Activated naive CD8-positive, alpha-beta T cell treated with anti-CD3 and anti-CD28 coated beads, Interleukin-2, amount 10 ng/mL, durations not matched to agents 7 days and 5 days (primary cell): Measurements from ENCODE around the gene SKOR1. TPM values are rescaled to one million over a fixed set of nuclear protein-coding genes. Genes with fewer than 3 reads are reported as not detected.

ENCODE experiments used
- ATAC-seq: fragments of 150-1000 bp; cut with Tn5 transposase; one replicate; pipeline ENCODE4 v1.10.0; 2021; ENCODE audit warnings: low read depth, moderate library complexity
- POLR2A ChIA-PET: fragments of 350-600 bp; sonication (Branson Sonifier 250); formaldehyde crosslinking; loops from one replicate; lab custom pipeline; 2021; ENCODE audit warnings: antibody characterized with exemption; lab: Charles Lee
- DNase-seq: peaks from one replicate; pipeline ENCODE4 v3.0.0; 2021
- H3K27ac Mint-ChIP-seq: one replicate; pipeline ENCODE4 v1.8.0; 2022; ENCODE audit warnings: mild to moderate bottlenecking, mixed read lengths
- H3K27me3 Mint-ChIP-seq: one replicate; pipeline ENCODE4 v1.8.0; 2022; ENCODE audit warnings: mild to moderate bottlenecking, moderate library complexity, mixed read lengths
- H3K36me3 Mint-ChIP-seq: one replicate; pipeline ENCODE4 v1.8.0; 2021; ENCODE audit warnings: mild to moderate bottlenecking, mixed read lengths
- H3K4me1 Mint-ChIP-seq: one replicate; pipeline ENCODE4 v1.8.0; 2021; ENCODE audit warnings: mixed read lengths
- H3K4me3 Mint-ChIP-seq: one replicate; pipeline ENCODE4 v1.8.0; 2022; ENCODE audit warnings: mild to moderate bottlenecking, moderate library complexity, mixed read lengths
- H3K9me3 Mint-ChIP-seq: one replicate; pipeline ENCODE4 v1.8.0; 2021; ENCODE audit warnings: mixed read lengths
- total RNA-seq, 2 experiments: library from RNA; stranded (reverse); gene quantifications; one replicate each; pipeline ENCODE4 v1.2.3, GENCODE V29; 2021

SKOR1 gene
- total RNA-seq, 2 experiments from 2014 or later: 0.71 to 0.89 TPM

GRCh38 chr15:67818464-67818863 is 6.8 kb upstream of the SKOR1 start:
- Mint-ChIP-seq H3K9me3 (no peaks in the 10 kb centered on the region), H3K27me3 (peaks cover 59% of the 10 kb centered on the region), H3K36me3 (no peaks in the 10 kb centered on the region), H3K4me3 (no peak overlapping the region), H3K27ac (no peak overlapping the region), H3K4me1 (peaks cover 9% of the 10 kb centered on the region)
- POLR2A ChIA-PET: interaction anchor here (0.6 kb wide), 1 partner anchor 45 kb away, joined by 4 read pairs; no protein-coding TSS in a partner anchor
- no peak for ATAC-seq
- DNase-seq: no peak

- Mint-ChIP-seq H3K36me3 (no peaks in the 10 kb centered on the region), H3K27ac (no peak overlapping the region), H3K9me3 (no peaks in the 10 kb centered on the region), H3K27me3 (peaks cover 70% of the 10 kb centered on the region), H3K4me1 (peaks cover 16% of the 10 kb centered on the region), H3K4me3 (no peak overlapping the region)
- POLR2A ChIA-PET: no interaction called here
- ATAC-seq (no peak), DNase-seq (no peak)
Measured at GRCh38 chr15:67819636-67820035, 5.7 kb upstream of the SKOR1 start.

- POLR2A ChIA-PET: no interaction called here
- ATAC-seq: no peak
- Mint-ChIP-seq H3K27me3 (peaks cover 76% of the 10 kb centered on the region), H3K4me1 (peaks cover 16% of the 10 kb centered on the region), H3K4me3 (no peak overlapping the region), H3K9me3 (no peaks in the 10 kb centered on the region), H3K27ac (peak overlapping the region; percentile 42), H3K36me3 (no peaks in the 10 kb centered on the region)
- no peak for DNase-seq
Measured at GRCh38 chr15:67820122-67820991, 5.0 kb upstream of the SKOR1 start.

- peak overlapping the region; percentile 66 for H3K27ac Mint-ChIP-seq
- H3K36me3 Mint-ChIP-seq: peaks cover 1% of the 10 kb centered on the region
- peaks cover 20% of the 10 kb centered on the region for H3K4me1 Mint-ChIP-seq
- H3K4me3 Mint-ChIP-seq: no peak overlapping the region
- DNase-seq (peak; percentile 76), ATAC-seq (peak; percentile 47)
- POLR2A ChIA-PET: no interaction called here
- no peaks in the 10 kb centered on the region for H3K9me3 Mint-ChIP-seq
- peaks cover 81% of the 10 kb centered on the region for H3K27me3 Mint-ChIP-seq
Measured at GRCh38 chr15:67820992-67821783, 4.1 kb upstream of the SKOR1 start.

- H3K27ac Mint-ChIP-seq: peak overlapping the region; percentile 66
- POLR2A ChIA-PET: no interaction called here
- no peak overlapping the region for H3K4me3 Mint-ChIP-seq
- DNase-seq (no peak), ATAC-seq (no peak)
- peaks cover 23% of the 10 kb centered on the region for H3K4me1 Mint-ChIP-seq
- H3K27me3 Mint-ChIP-seq: peaks cover 79% of the 10 kb centered on the region
- H3K9me3 Mint-ChIP-seq: no peaks in the 10 kb centered on the region
- H3K36me3 Mint-ChIP-seq: peaks cover 1% of the 10 kb centered on the region
Measured at GRCh38 chr15:67821784-67822440, 3.4 kb upstream of the SKOR1 start.

- peaks cover 23% of the 10 kb centered on the region for H3K4me1 Mint-ChIP-seq
- DNase-seq: no peak
- H3K4me3 Mint-ChIP-seq: peak overlapping the region; percentile 35
- H3K36me3 Mint-ChIP-seq: peaks cover 1% of the 10 kb centered on the region
- POLR2A ChIA-PET: no interaction called here
- H3K27me3 Mint-ChIP-seq: peaks cover 79% of the 10 kb centered on the region
- no peak overlapping the region for H3K27ac Mint-ChIP-seq
- ATAC-seq: no peak
- no peaks in the 10 kb centered on the region for H3K9me3 Mint-ChIP-seq
Measured at GRCh38 chr15:67822537-67823313, 2.6 kb upstream of the SKOR1 start.

GRCh38 chr15:67823314-67824196 is 1.8 kb upstream of the SKOR1 start:
- Mint-ChIP-seq H3K27ac (peak overlapping the region; percentile 65), H3K4me1 (peaks cover 23% of the 10 kb centered on the region), H3K27me3 (peaks cover 77% of the 10 kb centered on the region), H3K9me3 (no peaks in the 10 kb centered on the region), H3K36me3 (peaks cover 1% of the 10 kb centered on the region), H3K4me3 (peak overlapping the region; percentile 75)
- POLR2A ChIA-PET: interaction anchor here (1.1 kb wide), 1 partner anchor 17 kb away, joined by 3 read pairs; no protein-coding TSS in a partner anchor
- DNase-seq (peak; percentile 47), ATAC-seq (no peak)

- Mint-ChIP-seq H3K27ac (peak overlapping the region; percentile 65), H3K4me3 (peak overlapping the region; percentile 75), H3K27me3 (peaks cover 79% of the 10 kb centered on the region), H3K36me3 (peaks cover 1% of the 10 kb centered on the region), H3K9me3 (no peaks in the 10 kb centered on the region), H3K4me1 (peaks cover 28% of the 10 kb centered on the region)
- peak; percentile 39 for DNase-seq
- no peak for ATAC-seq
- POLR2A ChIA-PET: interaction anchor here (1.1 kb wide), 1 partner anchor 16 kb away, joined by 3 read pairs; no protein-coding TSS in a partner anchor
Measured at GRCh38 chr15:67824197-67824968, 926 bp upstream of the SKOR1 start.

- no peak for ATAC-seq
- H3K4me1 Mint-ChIP-seq: peaks cover 30% of the 10 kb centered on the region
- POLR2A ChIA-PET: no interaction called here
- H3K27ac Mint-ChIP-seq: peak overlapping the region; percentile 75
- H3K36me3 Mint-ChIP-seq: peaks cover 1% of the 10 kb centered on the region
- DNase-seq: peak; percentile 57
- peaks cover 76% of the 10 kb centered on the region for H3K27me3 Mint-ChIP-seq
- H3K9me3 Mint-ChIP-seq: no peaks in the 10 kb centered on the region
- H3K4me3 Mint-ChIP-seq: peak overlapping the region; percentile 45
Measured at GRCh38 chr15:67825881-67826716, 790 bp downstream of the SKOR1 start.

GRCh38 chr15:67826717-67827561 is 1.6 kb downstream of the SKOR1 start:
- Mint-ChIP-seq H3K4me1 (peaks cover 27% of the 10 kb centered on the region), H3K27ac (no peak overlapping the region), H3K4me3 (no peak overlapping the region), H3K27me3 (peaks cover 75% of the 10 kb centered on the region), H3K9me3 (no peaks in the 10 kb centered on the region), H3K36me3 (peaks cover 1% of the 10 kb centered on the region)
- POLR2A ChIA-PET: no interaction called here
- DNase-seq: no peak
- no peak for ATAC-seq
